ENCODE measurements around the gene CSTPP1.
"Not testable (repeated sequence)": the region's sequence is repeated elsewhere in the genome, so short reads cannot be mapped to it uniquely, and the experiment has no call there.

Gene CSTPP1

GRCh38 chr11:47055534-47055933, 119.0 kb downstream of the CSTPP1 start:
- no peak for DNase-seq

DNA sequence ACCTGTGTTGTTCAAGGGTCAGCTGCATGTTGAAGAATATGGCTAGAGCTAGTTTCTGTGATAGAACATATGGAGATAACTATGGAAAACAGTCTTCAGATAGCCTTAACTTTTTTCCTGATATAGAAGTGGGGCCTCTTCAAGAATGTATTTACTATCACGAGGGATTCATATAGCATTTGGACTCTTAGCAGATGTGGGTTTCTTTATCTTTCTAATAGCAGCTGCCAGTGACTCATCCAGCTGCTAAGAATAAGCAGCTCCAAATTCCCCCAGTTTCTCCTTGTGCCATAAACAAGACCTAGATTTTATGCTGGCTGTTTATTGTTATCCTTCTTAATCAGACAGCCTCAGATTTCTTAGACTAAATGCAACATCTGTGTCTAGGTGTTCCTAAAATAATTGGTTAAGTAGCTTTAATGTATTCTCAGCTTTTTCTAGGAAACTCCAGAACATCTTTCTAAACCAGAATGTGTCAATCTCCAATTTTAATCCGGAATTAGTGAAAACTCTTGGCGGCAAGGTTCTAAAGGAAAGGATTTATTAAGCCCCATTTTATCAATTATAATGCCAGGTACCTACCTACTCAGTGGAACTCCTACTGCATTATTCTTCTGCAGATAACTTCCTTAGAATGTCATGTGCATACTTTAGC, 119.8 kb downstream of the CSTPP1 start:
- no peak for DNase-seq

GRCh38 chr11:47057365-47057764, 120.8 kb downstream of the CSTPP1 start:
- no peak for DNase-seq

DNA sequence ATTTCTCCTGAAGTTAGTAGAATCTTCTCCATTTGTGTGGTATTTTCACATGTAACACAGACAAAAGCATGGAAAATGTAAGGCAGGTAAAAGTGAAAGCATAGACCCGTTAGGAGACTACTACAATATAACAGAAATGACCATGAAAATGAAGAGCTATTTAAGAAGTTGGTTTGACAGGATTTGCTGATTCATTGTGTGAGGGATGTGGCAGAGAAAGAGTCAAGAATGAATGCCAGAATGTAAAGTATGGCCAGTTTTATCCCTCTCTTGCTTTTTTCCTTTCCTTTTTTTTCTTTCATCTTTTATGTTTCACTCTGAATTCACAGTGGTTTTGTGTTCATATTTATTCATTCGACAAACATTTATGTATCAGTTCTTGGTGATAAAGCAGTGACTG, 124.2 kb downstream of the CSTPP1 start:
- DNase-seq: peak; percentile 16

GRCh38 chr11:47061429-47062178, 125.0 kb downstream of the CSTPP1 start:
- no peak for DNase-seq

- no peak for DNase-seq
These were observed 126.2 kb downstream of the CSTPP1 start for GRCh38 chr11:47062736-47063135.

DNA sequence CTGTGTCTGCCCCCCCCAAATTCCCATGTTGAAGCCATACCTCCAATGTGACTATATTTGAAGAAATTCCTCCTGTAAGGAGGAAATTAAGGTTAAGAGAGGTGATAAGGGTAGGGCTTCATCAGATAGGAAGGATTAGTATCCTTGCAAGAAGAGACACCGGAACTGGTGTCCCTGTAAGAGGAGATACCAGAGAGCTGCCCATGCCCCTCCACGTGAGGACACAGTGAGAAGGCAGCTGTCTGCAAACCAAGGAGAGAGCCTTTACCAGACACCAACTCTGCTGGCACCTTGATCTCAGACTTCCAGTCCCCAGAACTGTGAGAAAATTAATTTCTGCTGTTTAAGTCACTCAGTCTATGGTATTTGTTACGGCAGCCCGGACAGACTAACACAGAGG, 130.8 kb downstream of the CSTPP1 start:
- DNase-seq: no peak

DNA sequence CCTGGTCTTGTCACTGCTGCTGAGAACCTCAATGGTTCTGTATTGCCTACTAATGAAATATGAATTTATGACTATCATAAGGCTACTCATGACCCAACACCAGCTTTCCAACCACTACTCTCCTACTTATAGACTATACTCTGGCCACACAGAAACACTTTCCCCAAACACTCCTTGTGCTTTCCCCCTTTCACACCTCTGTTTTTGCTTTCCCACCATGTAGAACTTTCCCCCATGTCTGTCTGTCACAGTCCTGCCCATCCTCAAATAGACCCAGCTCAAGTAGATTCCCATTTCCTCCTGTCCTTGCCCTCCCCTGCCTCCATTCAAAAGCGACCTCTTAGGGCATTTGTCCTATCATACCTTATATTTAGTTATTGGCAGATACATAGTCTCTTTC, 134.2 kb downstream of the CSTPP1 start:
- DNase-seq: no peak

GRCh38 chr11:47071341-47071740, 134.8 kb downstream of the CSTPP1 start:
- DNase-seq: no peak

GRCh38 chr11:47071791-47072261, 135.3 kb downstream of the CSTPP1 start:
- DNase-seq: no peak

DNA sequence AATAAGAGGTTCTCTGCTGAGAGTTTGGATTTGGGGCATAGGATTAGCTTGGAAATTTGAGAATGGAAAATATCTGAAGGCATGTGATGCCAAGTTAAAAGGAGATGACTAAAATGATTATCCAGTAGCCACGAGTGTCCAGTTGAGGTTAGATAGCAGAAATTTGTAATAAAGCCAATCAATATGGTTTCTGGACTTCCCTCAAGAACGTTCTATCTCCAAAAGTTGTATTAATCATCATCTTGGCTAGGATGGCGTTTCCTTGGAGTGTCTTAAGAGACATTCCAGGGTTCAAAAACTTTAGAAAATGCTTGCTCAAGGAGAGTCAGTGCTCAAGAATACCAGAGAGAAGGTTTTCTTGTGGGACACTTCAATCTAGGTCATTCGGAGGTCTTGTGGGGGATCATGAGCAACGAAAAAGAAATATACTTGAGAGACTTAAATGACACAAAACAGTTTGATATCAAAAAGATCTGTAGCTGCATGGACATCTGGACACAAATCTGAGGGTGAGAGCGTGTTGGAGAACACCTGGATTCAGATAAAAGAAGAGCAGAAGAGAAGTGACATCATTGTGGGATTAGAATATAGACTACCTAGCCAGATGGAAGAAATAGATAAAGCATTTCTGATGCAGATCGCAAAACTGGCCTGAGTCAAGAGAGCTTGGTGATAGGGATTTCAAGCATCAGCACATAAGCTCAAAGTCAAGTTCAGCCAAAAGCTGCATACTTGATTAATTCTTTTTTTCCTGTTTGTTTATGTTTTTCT, 142.4 kb downstream of the CSTPP1 start:
- no peak for DNase-seq

DNA sequence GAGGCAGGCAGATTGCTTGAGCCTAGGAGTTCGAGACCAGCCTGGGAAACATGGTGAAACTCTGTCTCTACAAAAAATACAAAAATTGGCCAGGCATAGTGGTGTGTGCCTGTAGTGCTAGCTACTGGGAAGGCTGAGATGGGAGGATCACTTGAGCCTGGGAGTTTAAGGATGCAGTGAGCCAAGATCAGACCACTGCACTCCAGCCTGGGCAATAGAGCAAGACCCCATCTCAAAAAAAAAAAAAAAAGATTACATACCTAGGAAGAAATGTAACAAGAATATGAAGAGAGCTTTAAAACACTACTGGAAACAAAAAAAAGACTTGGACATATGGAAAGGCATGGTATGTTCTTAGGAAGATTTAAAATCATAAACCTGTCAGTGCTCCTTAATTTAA, 144.2 kb downstream of the CSTPP1 start:
- not testable (repeated sequence) for DNase-seq

DNA sequence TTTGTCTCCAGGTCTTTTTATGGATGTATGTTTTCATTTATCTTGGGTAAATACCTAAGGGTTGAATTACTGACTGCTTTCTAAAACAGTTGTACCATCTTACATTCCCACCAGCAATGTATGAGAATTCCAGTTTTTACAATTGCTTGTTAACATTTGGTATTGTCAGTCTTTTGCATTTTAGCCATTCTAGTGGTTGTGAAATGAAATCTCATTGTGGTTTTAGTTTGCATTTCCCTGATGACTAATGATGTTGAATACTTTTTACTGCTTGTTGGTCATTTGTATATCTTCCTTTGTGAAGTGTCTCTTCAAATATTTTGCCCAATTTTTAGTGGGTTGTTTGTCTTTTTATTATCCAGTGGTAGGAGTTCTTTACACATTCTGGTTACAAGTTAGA, 147.4 kb downstream of the CSTPP1 start:
- DNase-seq: no peak

DNA sequence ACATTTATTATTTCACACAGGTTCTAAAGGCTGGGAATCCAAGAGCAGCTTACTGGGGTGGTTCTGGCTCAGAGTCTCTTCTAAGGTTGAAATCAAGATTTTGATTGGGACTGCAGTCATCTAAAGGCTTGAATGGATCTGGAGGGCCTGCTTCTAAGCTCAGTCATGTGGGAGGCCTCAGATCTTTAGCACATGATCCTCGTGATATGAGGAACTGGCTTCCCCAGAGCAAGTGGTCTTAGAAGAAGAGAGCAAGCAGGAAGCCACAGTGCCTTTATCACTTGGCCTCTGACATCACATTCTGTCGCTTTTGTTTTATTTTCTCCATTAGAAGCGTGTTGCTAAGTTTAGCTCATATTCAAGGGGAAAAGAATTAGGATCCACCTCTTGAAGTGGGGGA, 151.2 kb downstream of the CSTPP1 start:
- no peak for DNase-seq

DNA sequence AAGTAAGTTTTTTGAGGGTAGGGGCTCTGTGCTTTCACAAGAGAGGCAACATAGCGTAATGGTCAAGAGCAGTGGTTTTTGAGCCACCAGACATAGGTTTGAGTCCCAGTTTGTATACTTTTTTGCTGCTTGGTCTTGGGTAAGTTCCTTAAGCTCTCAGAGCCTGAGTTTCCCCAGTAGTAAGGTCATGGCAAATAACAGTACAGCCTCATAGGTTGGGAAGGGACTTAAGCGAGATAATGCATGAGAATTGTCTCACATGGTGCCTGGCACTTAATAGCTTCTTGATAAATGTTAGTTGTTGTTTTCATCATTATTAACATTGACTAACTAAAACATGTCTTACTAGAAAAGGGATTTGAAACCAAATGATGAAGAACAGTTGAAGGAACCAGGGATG, 157.0 kb downstream of the CSTPP1 start:
- DNase-seq: no peak

GRCh38 chr11:47096871-47097270, 160.3 kb downstream of the CSTPP1 start:
- not testable (repeated sequence) for DNase-seq

DNA sequence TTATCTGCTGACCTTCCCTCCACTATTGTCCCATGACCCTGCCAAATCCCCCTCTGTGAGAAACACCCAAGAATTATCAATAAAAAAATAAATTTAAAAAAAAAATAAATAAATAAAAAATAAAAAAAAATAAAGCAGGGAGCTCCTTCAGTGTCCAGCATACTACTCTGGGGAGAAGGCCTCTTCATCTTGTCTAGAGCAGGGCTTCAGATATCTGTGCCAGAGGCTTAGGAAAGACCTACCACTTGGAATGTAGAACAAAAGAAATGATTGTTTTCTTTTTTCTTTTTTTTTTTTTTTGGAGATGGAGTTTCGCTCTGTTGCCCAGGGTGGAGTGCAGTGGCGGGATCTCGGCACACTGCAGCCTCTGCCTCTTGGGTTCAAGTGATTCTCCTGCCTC, 161.7 kb downstream of the CSTPP1 start:
- not testable (repeated sequence) for DNase-seq

- no peak for DNase-seq
These were observed 162.8 kb downstream of the CSTPP1 start for GRCh38 chr11:47099214-47099917.

GRCh38 chr11:47099918-47100315, 163.4 kb downstream of the CSTPP1 start:
- no peak for DNase-seq

DNA sequence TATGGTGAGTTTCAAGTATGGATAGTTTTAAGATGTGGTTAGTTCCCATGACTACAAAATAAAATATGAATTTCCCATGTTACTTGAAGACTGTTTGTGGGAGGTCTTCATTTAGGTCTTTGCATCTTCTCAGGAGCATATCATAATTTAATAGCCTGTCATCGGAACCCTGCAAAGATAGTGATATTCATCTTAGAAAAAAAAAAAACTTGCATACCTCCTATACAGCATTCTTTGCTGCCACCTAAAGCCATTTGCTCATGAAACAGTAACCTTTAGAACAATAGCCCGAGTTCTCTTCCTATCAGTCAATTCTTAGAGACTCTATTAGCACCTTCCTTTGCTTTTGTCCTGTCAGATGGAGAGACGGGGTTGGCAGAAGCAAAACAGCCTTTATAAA, 164.8 kb downstream of the CSTPP1 start:
- DNase-seq: no peak

GRCh38 chr11:47104261-47104950, 167.8 kb downstream of the CSTPP1 start:
- no peak for DNase-seq

GRCh38 chr11:47105541-47105940, 169.0 kb downstream of the CSTPP1 start:
- DNase-seq: no peak

GRCh38 chr11:47105974-47106373, 169.4 kb downstream of the CSTPP1 start:
- no peak for DNase-seq
